BJ (cell line): ENCODE measurements around the gene EFHC1. TPM values are rescaled to one million over a fixed set of nuclear protein-coding genes. Genes with fewer than 3 reads are reported as not detected.

Source experiments
- CTCF ChIA-PET: fragments of 350-600 bp; formaldehyde crosslinking; extraction: SDS; loops from one replicate; lab custom pipeline; 2021; ENCODE audit warnings: antibody characterized with exemption, inconsistent platforms; lab: Yijun Ruan, JAX
- POLR2A ChIA-PET: fragments of 300-600 bp; sonication (Branson Sonifier 250); formaldehyde crosslinking; extraction: SDS; loops from one replicate; lab custom pipeline; 2021; ENCODE audit warnings: antibody characterized with exemption; lab: Charles Lee
- DNase-seq: peaks from one replicate; pipeline ENCODE4 v3.0.0-alpha.2; 2011; ENCODE audit warnings: low read depth
- H3K27me3 ChIP-seq: 2 replicates; pipeline ENCODE4 v1.6.0; 2011; ENCODE audit warnings: low read length; ENCODE audit not compliant: control insufficient read depth, insufficient read depth
- H3K36me3 ChIP-seq: 2 replicates; pipeline ENCODE4 v1.5.1; 2011; ENCODE audit warnings: low read length; ENCODE audit not compliant: control insufficient read depth, insufficient read depth
- H3K4me3 ChIP-seq: 2 replicates; pipeline ENCODE4 v1.5.1; 2011; ENCODE audit warnings: low read depth, mild to moderate bottlenecking, control low read depth, low read length
- polyA plus RNA-seq: library from polyadenylated mRNA; depleted of rRNA; stranded (reverse); fragments of >200 nt; gene quantifications from 2 replicates; pipeline ENCODE4 v1.2.3, GENCODE V29; 2011
- TF ChIP-seq, protein P1 (sequence below): IDR thresholded peaks from 2 replicates; pipeline ENCODE4 v1.5.1; 2011; ENCODE audit warnings: low read depth, mild to moderate bottlenecking, control low read depth, inconsistent platforms, low read length, moderate library complexity; ENCODE audit not compliant: insufficient read depth

The EFHC1 gene
- polyA plus RNA-seq, 1 experiment = 16.6 TPM

DNA sequence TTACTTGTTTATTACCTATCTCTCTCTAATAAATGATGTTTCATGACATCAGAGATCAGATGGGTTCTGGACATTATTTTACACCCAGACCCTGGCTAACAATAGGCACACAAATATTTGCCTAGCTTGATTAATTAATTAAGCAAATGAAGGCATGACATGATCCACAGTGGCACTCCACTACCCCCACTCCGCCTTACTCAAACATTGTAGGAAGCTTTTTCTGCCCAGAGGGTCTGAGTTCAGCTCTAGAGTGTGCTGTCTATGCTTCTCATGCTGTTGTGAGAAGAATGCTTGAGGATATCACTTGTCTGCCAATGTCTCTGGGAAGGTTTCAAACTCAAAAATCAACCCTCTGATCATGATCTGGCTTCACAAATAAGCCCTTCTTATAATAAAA lies 111.7 kb downstream of the EFHC1 start:
- Histone ChIP-seq H3K36me3 (peaks cover 12% of the 10 kb centered on the region), H3K27me3 (no peaks in the 10 kb centered on the region), H3K4me3 (no peak overlapping the region)
- DNase-seq = no peak
- TF ChIP-seq, protein P1, sequence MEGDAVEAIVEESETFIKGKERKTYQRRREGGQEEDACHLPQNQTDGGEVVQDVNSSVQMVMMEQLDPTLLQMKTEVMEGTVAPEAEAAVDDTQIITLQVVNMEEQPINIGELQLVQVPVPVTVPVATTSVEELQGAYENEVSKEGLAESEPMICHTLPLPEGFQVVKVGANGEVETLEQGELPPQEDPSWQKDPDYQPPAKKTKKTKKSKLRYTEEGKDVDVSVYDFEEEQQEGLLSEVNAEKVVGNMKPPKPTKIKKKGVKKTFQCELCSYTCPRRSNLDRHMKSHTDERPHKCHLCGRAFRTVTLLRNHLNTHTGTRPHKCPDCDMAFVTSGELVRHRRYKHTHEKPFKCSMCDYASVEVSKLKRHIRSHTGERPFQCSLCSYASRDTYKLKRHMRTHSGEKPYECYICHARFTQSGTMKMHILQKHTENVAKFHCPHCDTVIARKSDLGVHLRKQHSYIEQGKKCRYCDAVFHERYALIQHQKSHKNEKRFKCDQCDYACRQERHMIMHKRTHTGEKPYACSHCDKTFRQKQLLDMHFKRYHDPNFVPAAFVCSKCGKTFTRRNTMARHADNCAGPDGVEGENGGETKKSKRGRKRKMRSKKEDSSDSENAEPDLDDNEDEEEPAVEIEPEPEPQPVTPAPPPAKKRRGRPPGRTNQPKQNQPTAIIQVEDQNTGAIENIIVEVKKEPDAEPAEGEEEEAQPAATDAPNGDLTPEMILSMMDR = no peak
- POLR2A ChIA-PET = no interaction called here
- CTCF ChIA-PET = interaction anchor here (1.3 kb wide), 1 partner anchor 9 kb away, joined by 3 read pairs; no protein-coding TSS in a partner anchor

DNA sequence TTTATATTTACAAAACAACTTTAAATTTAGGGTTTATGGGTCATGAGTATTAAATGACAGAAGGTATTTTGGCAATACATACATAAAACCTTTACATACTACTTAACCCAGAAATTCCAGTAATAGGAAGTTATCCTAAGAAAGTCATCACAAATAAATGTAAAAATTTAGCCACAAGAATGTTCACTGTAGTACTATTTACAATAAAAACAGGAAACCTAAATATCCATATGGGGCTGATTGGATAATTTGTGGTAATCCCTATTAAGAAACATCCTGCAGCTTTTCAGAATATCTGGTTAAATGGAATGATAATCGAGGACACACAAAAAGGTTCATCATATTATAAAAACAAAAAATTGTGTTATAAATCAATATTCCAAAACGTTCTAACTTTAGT lies 112.3 kb downstream of the EFHC1 start:
- Histone ChIP-seq H3K36me3 (peaks cover 12% of the 10 kb centered on the region), H3K27me3 (no peaks in the 10 kb centered on the region), H3K4me3 (no peak overlapping the region)
- ChIA-PET POLR2A (no interaction called here), CTCF (interaction anchor here (0.6 kb wide), 1 partner anchor 32 kb away, joined by 3 read pairs; no protein-coding TSS in a partner anchor)
- no peak for DNase-seq
- TF ChIP-seq, protein P1 = no peak

GRCh38 chr6:52533491-52533890 lies 113.3 kb downstream of the EFHC1 start:
- TF ChIP-seq, protein P1 = no peak
- CTCF ChIA-PET = no interaction called here
- H3K36me3 ChIP-seq = peaks cover 12% of the 10 kb centered on the region
- DNase-seq = no peak
- H3K4me3 ChIP-seq = no peak overlapping the region
- POLR2A ChIA-PET = no interaction called here
- H3K27me3 ChIP-seq = no peaks in the 10 kb centered on the region

DNA sequence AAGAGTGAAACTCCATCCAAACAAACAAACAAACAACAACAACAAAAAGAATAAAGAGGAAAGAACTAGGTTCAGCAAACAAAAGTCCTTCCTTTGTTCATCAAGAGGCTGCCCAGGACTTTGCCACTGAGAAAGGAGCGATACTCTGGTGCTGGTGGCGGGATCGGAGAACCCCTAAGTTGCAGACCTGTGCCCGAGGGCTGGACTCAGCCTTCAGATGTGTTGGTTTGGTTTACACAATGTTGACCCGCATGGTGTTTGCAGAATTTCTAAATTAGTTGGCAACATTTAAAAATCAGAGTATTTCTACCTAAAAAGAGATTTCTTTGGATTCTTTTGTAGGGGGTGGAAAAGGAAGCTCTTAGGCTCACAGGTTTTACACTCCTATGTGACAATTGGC lies 114.2 kb downstream of the EFHC1 start:
- no peak for DNase-seq
- Histone ChIP-seq H3K4me3 (no peak overlapping the region), H3K27me3 (no peaks in the 10 kb centered on the region), H3K36me3 (peaks cover 12% of the 10 kb centered on the region)
- CTCF ChIA-PET = no interaction called here
- POLR2A ChIA-PET = no interaction called here
- TF ChIP-seq, protein P1 = no peak

DNA sequence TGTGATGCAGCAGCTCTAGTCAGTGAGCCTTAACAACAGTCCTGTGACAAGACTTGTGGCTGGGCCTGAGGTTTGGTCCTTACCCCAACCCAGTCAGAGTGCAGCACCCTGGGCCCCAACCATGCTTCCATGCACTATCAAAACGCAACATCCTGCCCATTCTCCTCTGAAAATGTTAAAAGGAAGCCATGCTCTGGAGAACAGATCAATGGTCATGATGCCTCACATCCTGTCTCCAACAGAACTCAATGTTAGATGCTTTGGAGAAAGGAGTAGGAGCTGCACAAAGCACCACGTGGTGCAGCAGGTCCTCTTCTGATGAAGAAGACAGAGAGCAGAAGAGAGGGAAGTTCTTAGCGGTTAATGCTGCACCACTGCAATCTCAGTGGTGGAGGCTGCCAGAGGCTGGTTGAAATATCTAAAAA lies 114.8 kb downstream of the EFHC1 start:
- no peaks in the 10 kb centered on the region for H3K27me3 ChIP-seq
- TF ChIP-seq, protein P1 = no peak
- CTCF ChIA-PET = interaction anchor here (1.2 to 2.4 kb wide), 4 partner anchors 10 to 40 kb away, joined by 3 to 8 read pairs (median 4); no protein-coding TSS in a partner anchor
- peaks cover 9% of the 10 kb centered on the region for H3K36me3 ChIP-seq
- POLR2A ChIA-PET = no interaction called here
- H3K4me3 ChIP-seq = no peak overlapping the region
- DNase-seq = no peak
